ENCODE measurements around the gene TTN.

Gene TTN

GRCh38 chr2:178584666-178585065, 222.6 kb downstream of the TTN start:
- TF ChIP-seq CTCF (conservative IDR thresholded peaks at IDR 0.05; ENCODE audit: low read length), result no peak
- no peak overlapping the region for H3K4me3 ChIP-seq (ENCODE audit: low read length)
- no peak for DNase-seq (ENCODE audit: low read depth)

GRCh38 chr2:178579006-178579405, 228.2 kb downstream of the TTN start:
- no peak overlapping the region for H3K4me3 ChIP-seq (ENCODE audit: low read length)
- TF ChIP-seq CTCF (conservative IDR thresholded peaks at IDR 0.05; ENCODE audit: low read length), result no peak
- peak; percentile 24 for DNase-seq (ENCODE audit: low read depth)

- DNase-seq (ENCODE audit: low read depth), result no peak
- TF ChIP-seq CTCF (conservative IDR thresholded peaks at IDR 0.05; ENCODE audit: low read length), result no peak
- no peak overlapping the region for H3K4me3 ChIP-seq (ENCODE audit: low read length)
Observed at GRCh38 chr2:178574789-178575188, 232.4 kb downstream of the TTN start.

- no peak for TF ChIP-seq CTCF (conservative IDR thresholded peaks at IDR 0.05; ENCODE audit: low read length)
- no peak overlapping the region for H3K4me3 ChIP-seq (ENCODE audit: low read length)
- no peak for DNase-seq (ENCODE audit: low read depth)
Observed at GRCh38 chr2:178568227-178568626, 239.0 kb downstream of the TTN start.

- no peak overlapping the region for H3K4me3 ChIP-seq (ENCODE audit: low read length)
- TF ChIP-seq CTCF (conservative IDR thresholded peaks at IDR 0.05; ENCODE audit: low read length), result no peak
- peak; percentile 86 for DNase-seq (ENCODE audit: low read depth)
Observed at GRCh38 chr2:178553047-178553446, 254.2 kb downstream of the TTN start.

GRCh38 chr2:178550352-178550751, 256.9 kb downstream of the TTN start:
- no peak for DNase-seq (ENCODE audit: low read depth)
- H3K4me3 ChIP-seq (ENCODE audit: low read length), result no peak overlapping the region
- no peak for TF ChIP-seq CTCF (conservative IDR thresholded peaks at IDR 0.05; ENCODE audit: low read length)

GRCh38 chr2:178542569-178542968, 264.7 kb downstream of the TTN start:
- H3K4me3 ChIP-seq (ENCODE audit: low read length), result no peak overlapping the region
- DNase-seq (ENCODE audit: low read depth), result no peak
- TF ChIP-seq CTCF (conservative IDR thresholded peaks at IDR 0.05; ENCODE audit: low read length), result no peak

Measured in AG10803 (cell line).